T-helper 1 cell treated with Interleukin-12 subunit alpha and Interleukin-12 subunit beta and Interleukin-4 antibody, amounts not matched to agents 30 μg/mL and 1 μg/mL, for 36 hours (primary cell): Measurements from ENCODE around the gene APBA1.

Experiments
- H3K27ac Mint-ChIP-seq: one replicate; pipeline ENCODE4 v1.8.0; 2021; ENCODE audit warnings: mild to moderate bottlenecking, mixed read lengths
- H3K27me3 Mint-ChIP-seq: one replicate; pipeline ENCODE4 v1.8.0; 2021; ENCODE audit warnings: low read depth, mixed read lengths
- H3K36me3 Mint-ChIP-seq: one replicate; pipeline ENCODE4 v1.8.0; 2021; ENCODE audit warnings: low read depth, mixed read lengths
- H3K4me1 Mint-ChIP-seq: one replicate; pipeline ENCODE4 v1.8.0; 2021; ENCODE audit warnings: low read depth, mixed read lengths
- H3K4me3 Mint-ChIP-seq: one replicate; pipeline ENCODE4 v1.8.0; 2021; ENCODE audit warnings: mild to moderate bottlenecking, moderate library complexity, mixed read lengths
- H3K9me3 Mint-ChIP-seq: one replicate; pipeline ENCODE4 v1.8.0; 2021; ENCODE audit warnings: mixed read lengths

Gene APBA1

GRCh38 chr9:69643098-69643497, 29.1 kb downstream of the APBA1 start:
- no peaks in the 10 kb centered on the region for H3K36me3 Mint-ChIP-seq
- peaks cover 11% of the 10 kb centered on the region for H3K27me3 Mint-ChIP-seq
- H3K4me3 Mint-ChIP-seq = no peak overlapping the region
- no peaks in the 10 kb centered on the region for H3K9me3 Mint-ChIP-seq
- H3K4me1 Mint-ChIP-seq = no peaks in the 10 kb centered on the region
- H3K27ac Mint-ChIP-seq = no peak overlapping the region

GRCh38 chr9:69637817-69638200, 34.4 kb downstream of the APBA1 start:
- H3K9me3 Mint-ChIP-seq = no peaks in the 10 kb centered on the region
- peaks cover 39% of the 10 kb centered on the region for H3K27me3 Mint-ChIP-seq
- no peak overlapping the region for H3K27ac Mint-ChIP-seq
- H3K4me3 Mint-ChIP-seq = no peak overlapping the region
- no peaks in the 10 kb centered on the region for H3K36me3 Mint-ChIP-seq
- no peaks in the 10 kb centered on the region for H3K4me1 Mint-ChIP-seq

GRCh38 chr9:69637193-69637816, 34.9 kb downstream of the APBA1 start:
- Mint-ChIP-seq H3K9me3 (no peaks in the 10 kb centered on the region), H3K27me3 (peaks cover 39% of the 10 kb centered on the region), H3K4me1 (no peaks in the 10 kb centered on the region), H3K36me3 (no peaks in the 10 kb centered on the region), H3K4me3 (no peak overlapping the region), H3K27ac (no peak overlapping the region)

- Mint-ChIP-seq H3K4me1 (no peaks in the 10 kb centered on the region), H3K9me3 (no peaks in the 10 kb centered on the region), H3K36me3 (no peaks in the 10 kb centered on the region), H3K27me3 (peaks cover 28% of the 10 kb centered on the region), H3K4me3 (no peak overlapping the region), H3K27ac (no peak overlapping the region)
Observed at GRCh38 chr9:69633716-69634115, 38.5 kb downstream of the APBA1 start.

GRCh38 chr9:69632768-69633167, 39.4 kb downstream of the APBA1 start:
- H3K9me3 Mint-ChIP-seq = no peaks in the 10 kb centered on the region
- no peaks in the 10 kb centered on the region for H3K36me3 Mint-ChIP-seq
- H3K4me1 Mint-ChIP-seq = no peaks in the 10 kb centered on the region
- H3K4me3 Mint-ChIP-seq = no peak overlapping the region
- no peak overlapping the region for H3K27ac Mint-ChIP-seq
- H3K27me3 Mint-ChIP-seq = peaks cover 32% of the 10 kb centered on the region

GRCh38 chr9:69627281-69627680, 44.9 kb downstream of the APBA1 start:
- Mint-ChIP-seq H3K4me3 (no peak overlapping the region), H3K4me1 (no peaks in the 10 kb centered on the region), H3K27ac (no peak overlapping the region), H3K36me3 (no peaks in the 10 kb centered on the region), H3K9me3 (no peaks in the 10 kb centered on the region), H3K27me3 (peaks cover 14% of the 10 kb centered on the region)

GRCh38 chr9:69623276-69623675, 48.9 kb downstream of the APBA1 start:
- Mint-ChIP-seq H3K27ac (no peak overlapping the region), H3K9me3 (peaks cover 1% of the 10 kb centered on the region), H3K27me3 (peaks cover 13% of the 10 kb centered on the region)

GRCh38 chr9:69622676-69623075, 49.5 kb downstream of the APBA1 start:
- H3K27me3 Mint-ChIP-seq = peaks cover 10% of the 10 kb centered on the region

More at GRCh38 chr9:69623276-69623675, 48.9 kb downstream of the APBA1 start:
- H3K4me3 Mint-ChIP-seq = no peak overlapping the region
- no peaks in the 10 kb centered on the region for H3K36me3 Mint-ChIP-seq
- H3K4me1 Mint-ChIP-seq = no peaks in the 10 kb centered on the region

GRCh38 chr9:69621730-69622460, 50.3 kb downstream of the APBA1 start:
- Mint-ChIP-seq H3K27me3 (peaks cover 13% of the 10 kb centered on the region), H3K36me3 (no peaks in the 10 kb centered on the region), H3K4me3 (no peak overlapping the region), H3K4me1 (no peaks in the 10 kb centered on the region), H3K9me3 (peaks cover 6% of the 10 kb centered on the region), H3K27ac (no peak overlapping the region)

More at GRCh38 chr9:69622676-69623075, 49.5 kb downstream of the APBA1 start:
- H3K9me3 Mint-ChIP-seq = peaks cover 3% of the 10 kb centered on the region
- H3K4me3 Mint-ChIP-seq = no peak overlapping the region
- H3K36me3 Mint-ChIP-seq = no peaks in the 10 kb centered on the region
- no peaks in the 10 kb centered on the region for H3K4me1 Mint-ChIP-seq
- no peak overlapping the region for H3K27ac Mint-ChIP-seq

GRCh38 chr9:69620731-69621130, 51.4 kb downstream of the APBA1 start:
- Mint-ChIP-seq H3K4me1 (no peaks in the 10 kb centered on the region), H3K4me3 (no peak overlapping the region), H3K27ac (no peak overlapping the region), H3K36me3 (no peaks in the 10 kb centered on the region), H3K9me3 (peaks cover 6% of the 10 kb centered on the region), H3K27me3 (peaks cover 14% of the 10 kb centered on the region)

GRCh38 chr9:69619233-69619632, 52.9 kb downstream of the APBA1 start:
- no peak overlapping the region for H3K4me3 Mint-ChIP-seq
- no peaks in the 10 kb centered on the region for H3K36me3 Mint-ChIP-seq
- peaks cover 4% of the 10 kb centered on the region for H3K27me3 Mint-ChIP-seq
- H3K9me3 Mint-ChIP-seq = peaks cover 6% of the 10 kb centered on the region
- no peak overlapping the region for H3K27ac Mint-ChIP-seq
- no peaks in the 10 kb centered on the region for H3K4me1 Mint-ChIP-seq

GRCh38 chr9:69617006-69617405, 55.2 kb downstream of the APBA1 start:
- Mint-ChIP-seq H3K36me3 (no peaks in the 10 kb centered on the region), H3K27me3 (peaks cover 11% of the 10 kb centered on the region), H3K4me3 (no peak overlapping the region), H3K9me3 (peaks cover 6% of the 10 kb centered on the region), H3K4me1 (no peaks in the 10 kb centered on the region), H3K27ac (no peak overlapping the region)

GRCh38 chr9:69615880-69616279, 56.3 kb downstream of the APBA1 start:
- Mint-ChIP-seq H3K27me3 (peaks cover 17% of the 10 kb centered on the region), H3K27ac (no peak overlapping the region), H3K4me3 (no peak overlapping the region), H3K36me3 (no peaks in the 10 kb centered on the region), H3K4me1 (no peaks in the 10 kb centered on the region), H3K9me3 (peaks cover 6% of the 10 kb centered on the region)

GRCh38 chr9:69611221-69611620, 61.0 kb downstream of the APBA1 start:
- no peak overlapping the region for H3K27ac Mint-ChIP-seq
- no peaks in the 10 kb centered on the region for H3K36me3 Mint-ChIP-seq
- no peak overlapping the region for H3K4me3 Mint-ChIP-seq
- peaks cover 20% of the 10 kb centered on the region for H3K27me3 Mint-ChIP-seq
- H3K4me1 Mint-ChIP-seq = no peaks in the 10 kb centered on the region
- H3K9me3 Mint-ChIP-seq = no peaks in the 10 kb centered on the region

- Mint-ChIP-seq H3K36me3 (no peaks in the 10 kb centered on the region), H3K4me3 (no peak overlapping the region), H3K27ac (no peak overlapping the region), H3K27me3 (peaks cover 20% of the 10 kb centered on the region), H3K4me1 (no peaks in the 10 kb centered on the region), H3K9me3 (no peaks in the 10 kb centered on the region)
Observed at GRCh38 chr9:69609156-69609555, 63.0 kb downstream of the APBA1 start.
